Embryonic facial prominence (tissue), 1 donor: ENCODE measurements around the gene CCDC194.
A peak's percentile ranks its signal among the peaks of the same experiment; 100 is the strongest.

ENCODE experiments used
- DNase-seq: peaks from one replicate; pipeline ENCODE4 v3.0.0-alpha.2; 2016; ENCODE audit errors: extremely low spot score

Gene CCDC194

DNA sequence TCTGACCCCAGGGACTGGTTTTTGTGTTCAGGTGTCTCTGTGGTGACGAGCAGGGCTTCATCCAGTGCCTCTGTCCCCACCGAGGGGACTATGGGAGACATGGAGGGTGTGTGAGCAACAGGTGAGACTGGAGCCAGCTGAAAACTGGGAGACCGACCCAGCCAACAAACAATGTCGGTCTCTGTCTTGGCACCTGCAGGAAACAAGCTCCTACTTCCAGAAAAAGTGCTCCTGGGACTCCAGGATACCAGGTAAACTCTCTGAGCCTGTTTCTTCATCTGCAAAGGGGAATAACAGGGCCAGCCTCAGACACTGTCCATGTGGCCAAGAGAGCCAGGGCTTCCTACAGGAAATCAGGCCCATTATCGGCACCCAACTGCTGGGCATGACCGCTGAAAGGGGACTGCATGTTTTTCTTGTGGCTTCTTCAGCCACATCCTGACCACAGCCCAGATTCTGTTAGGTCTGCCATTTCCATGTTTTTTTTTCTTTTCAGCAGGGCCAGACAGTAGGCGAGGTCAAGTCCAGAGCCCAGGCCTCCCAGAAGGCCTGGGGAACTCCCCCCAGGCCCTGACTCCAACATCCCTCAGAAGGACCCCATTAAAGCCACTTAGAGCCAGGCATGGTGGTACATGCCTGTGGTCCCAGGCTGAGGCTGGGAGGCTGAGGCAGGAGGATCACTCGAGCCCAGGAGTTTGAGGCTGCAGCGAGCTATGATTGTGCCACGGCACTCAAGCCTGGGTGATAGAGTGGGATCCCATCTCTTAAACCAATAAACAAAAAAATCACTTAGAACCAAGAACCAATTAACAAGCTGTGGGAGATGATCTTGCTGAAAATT lies 12.3 kb upstream of the CCDC194 start:
- DNase-seq: no peak

DNA sequence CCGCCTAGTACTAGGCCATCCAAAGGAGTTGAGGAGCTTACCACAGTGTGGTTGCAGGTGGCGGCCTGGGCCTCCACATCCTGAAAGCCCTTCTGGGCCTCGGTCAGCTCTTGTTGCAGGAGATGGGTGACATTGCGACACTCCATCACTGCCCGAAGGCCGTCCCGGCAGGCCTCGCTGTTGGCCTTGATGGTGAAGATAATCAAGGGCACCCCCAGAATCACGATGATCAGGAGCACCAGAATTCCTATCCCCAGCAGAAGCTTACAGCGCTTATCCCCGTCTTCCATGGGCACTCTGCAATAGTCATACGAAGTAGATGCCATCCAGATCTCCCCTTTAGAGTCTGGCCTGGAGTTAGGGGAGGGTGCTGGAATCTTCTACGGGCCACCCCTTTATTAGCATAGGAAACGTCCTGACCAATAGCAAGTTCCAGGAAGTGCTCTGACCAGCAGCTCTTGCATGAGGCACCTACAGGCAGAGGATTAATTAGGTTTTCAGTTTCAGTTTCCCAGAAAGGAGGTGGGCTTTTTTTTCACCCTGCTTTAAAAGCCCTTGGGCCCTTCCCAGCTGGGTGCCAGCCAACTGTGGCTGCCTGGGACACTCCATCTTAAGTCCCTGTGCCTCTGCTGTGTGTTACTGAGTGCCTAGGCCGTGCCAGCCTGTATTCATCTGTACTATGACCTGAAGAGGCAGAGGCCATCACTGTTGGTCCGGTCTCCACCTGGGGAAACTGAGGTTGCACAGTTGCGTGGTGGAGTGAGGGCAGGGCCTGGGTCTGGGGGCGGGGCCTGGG lies 11.5 kb upstream of the CCDC194 start, which contains the start of gene BST2:
TSS of gene BST2 (minus strand) at position 381 of the 796 bp plus-strand sequence. CDS start at position 326, 55 bp downstream.
- DNase-seq: no peak

DNA sequence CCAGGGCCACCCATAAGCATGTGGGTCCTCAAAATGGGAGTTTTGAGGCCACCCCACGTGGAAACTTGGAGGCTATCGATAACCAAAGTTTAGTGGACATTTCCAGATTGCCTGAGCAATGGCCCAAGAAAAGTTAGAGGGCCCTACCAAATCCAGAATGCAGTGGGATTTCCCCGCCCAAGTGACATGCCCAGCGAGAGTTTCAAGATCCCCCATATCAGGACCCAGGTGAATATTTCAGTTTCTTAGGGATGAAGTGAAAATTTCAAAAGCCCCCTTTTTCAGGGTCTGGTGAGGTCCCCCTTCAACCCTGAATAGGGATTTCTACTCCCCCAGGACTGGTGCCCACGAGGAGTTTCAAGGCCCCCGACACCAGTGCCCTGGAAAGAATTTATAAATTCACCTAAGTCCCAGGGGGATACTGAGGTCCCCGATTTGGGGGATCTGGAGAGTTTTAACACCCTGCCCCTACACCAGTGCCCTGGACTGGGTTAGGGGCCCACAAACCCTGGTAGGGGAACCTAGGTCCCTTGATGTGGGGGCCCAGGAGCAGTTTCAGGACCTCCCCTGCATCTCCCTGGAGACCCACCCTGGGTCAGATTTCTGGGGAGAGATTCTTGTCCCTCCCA lies 10.7 kb upstream of the CCDC194 start:
- no peak for DNase-seq

GRCh38 chr19:17404015-17404414 lies 10.0 kb upstream of the CCDC194 start:
- no peak for DNase-seq

- no peak for DNase-seq
Measured at GRCh38 chr19:17402982-17403855, 9.2 kb upstream of the CCDC194 start.

DNA sequence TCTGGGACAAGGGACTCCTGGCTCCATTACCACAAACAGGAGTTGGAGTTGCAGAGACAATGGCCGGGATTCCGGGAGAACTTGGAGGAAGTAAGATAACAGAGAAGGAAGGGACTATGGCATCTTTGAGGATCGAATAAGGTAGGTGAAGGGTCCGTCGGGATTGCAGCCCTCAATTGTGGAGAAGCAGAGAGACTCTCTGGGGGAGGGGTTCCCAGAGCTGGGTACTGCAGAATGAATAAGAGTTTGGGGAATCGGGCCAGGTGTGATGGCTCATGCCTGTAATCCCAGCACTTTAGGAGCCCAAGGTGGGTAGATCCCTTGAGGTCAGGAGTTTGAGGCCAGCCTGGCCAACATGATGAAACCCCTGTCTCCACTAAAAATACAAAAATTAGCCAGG lies 7.6 kb upstream of the CCDC194 start:
- DNase-seq: no peak

- DNase-seq: no peak
Measured at GRCh38 chr19:17398902-17399527, 5.0 kb upstream of the CCDC194 start.

DNA sequence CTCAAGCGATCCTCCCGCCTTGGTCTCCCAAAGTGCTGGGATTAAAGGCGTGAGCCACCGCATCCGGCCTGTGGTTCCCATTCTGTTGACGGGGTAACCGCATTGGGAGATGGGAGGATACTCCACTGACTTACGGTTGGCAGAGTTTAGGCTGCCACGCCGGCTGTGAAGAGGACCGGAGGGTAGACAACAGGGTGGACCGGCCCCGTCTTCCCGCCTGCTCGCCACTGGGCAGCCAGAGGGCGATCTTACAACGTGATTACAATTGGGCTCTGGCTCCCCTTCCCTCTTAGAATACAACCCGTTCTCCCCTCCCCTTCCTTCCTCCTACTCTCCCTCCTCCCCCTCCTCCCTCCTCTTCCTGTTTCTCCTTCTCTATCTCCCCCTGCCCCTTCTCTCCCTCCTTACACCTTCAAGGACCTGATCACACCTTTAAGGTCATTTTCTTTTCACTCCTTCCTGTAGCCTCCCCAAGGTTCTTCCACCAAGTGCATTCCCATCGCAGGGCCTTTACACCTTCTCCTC lies 957 bp upstream of the CCDC194 start:
- DNase-seq: no peak

DNA sequence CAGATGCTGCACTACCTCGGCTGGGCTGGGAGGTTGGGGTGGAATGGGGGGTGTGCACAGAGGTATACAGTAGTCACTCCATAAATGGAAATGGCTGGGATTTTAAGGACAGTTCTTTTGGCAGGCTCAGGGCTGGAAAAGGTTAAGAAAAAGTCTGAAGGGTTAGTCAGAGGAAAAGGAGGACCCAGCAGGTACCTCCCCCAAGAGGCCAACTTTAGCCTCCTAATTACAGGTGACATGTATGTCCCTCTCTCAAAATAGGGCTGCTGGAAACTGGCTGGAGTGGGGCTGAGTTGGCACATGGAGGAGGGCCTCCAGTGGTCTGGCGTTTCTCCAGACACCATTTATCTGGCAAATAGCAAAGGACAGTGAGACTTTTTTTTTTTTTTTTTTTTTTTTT lies 994 bp downstream of the CCDC194 start:
- no peak for DNase-seq

GRCh38 chr19:17391371-17392151 lies 2.4 kb downstream of the CCDC194 start:
- no peak for DNase-seq

DNA sequence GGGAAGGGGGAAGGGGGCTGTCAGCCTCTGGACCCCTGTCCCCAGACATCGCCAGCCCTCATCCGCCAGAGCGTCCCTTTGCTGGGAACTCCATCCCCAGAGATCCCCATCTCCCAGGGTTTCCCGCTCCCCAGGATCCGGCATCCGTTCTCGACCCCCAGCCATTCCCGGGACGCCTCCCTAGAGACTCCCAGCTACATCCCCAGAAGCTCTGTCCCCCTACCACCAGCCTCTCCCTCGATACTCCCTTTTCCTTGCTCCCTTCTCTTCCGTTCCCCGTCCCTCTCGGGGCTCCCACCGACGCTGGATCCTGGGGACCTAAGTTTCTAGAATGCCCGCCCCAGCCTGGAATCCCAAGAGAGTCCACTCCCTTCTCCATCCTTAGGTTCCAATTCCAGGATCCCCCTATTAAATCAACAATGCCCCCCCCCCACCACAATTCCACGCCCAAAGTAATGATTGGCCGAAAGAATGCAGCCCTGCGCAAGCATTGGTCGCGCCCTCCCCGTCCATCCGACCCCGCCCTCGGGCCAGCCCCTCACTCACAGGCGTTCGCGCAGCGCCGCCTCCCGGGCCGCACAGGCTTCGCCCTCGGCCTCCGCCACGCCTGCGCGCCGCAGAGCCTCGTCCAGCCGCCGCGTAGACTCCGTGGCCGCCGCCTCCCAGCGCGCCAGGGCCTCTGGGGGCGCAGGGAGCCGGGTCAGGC lies 3.2 kb downstream of the CCDC194 start:
- peak; percentile 59 for DNase-seq

DNA sequence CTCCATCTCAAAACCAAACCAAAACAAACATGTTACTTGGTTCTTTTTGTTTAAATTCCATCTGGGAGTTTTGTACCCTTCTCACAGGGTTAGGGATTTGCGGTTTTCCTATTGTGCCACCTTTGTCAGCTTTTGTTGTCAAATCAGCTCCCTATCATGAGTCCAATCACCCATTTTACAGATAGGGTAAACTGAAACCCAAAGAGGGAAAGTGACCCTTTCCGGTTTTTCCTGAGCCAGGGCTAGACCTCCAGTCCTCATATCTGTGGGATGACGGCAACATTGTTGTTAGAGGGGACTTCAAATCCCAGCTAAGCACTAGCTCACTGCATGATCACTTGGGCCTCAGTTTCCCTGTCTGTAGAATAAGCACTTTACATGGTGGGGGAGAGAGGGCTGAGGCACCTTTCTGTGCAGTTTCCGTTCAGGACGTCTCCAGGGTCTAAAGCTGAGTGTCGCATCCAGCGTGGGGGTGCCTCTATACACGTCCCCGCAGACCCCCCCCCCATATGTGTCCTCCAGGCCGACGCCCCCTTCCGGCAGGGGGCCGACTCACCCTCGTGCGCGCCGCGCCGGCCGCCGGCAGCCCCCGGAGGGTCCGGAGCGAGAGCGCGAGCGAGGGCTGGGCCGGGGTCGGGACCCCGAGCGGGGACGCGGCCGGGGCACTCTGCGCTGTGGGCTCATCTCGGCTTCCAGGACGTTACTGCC lies 3.9 kb downstream of the CCDC194 start:
- DNase-seq: no peak

DNA sequence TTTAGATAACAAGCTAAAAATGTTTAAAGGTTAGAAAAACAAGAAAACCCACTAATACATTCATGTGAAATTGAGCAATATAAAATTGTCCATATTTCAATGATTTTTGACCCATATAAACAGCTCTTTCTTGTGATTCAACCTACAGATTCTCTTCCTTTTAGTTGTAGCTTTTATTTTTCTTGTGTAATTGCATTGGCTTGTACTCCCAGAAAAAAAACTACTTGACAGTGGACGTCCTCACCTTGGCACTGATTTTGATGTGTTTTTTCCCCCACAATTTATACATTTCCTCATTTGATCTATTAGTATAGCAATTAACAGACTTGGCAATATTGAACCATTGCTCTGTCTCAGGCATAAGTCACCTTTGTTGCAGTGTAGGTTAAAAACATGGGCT lies 4.7 kb downstream of the CCDC194 start:
- no peak for DNase-seq

GRCh38 chr19:17385878-17386611 lies 8.0 kb downstream of the CCDC194 start:
- DNase-seq: no peak

DNA sequence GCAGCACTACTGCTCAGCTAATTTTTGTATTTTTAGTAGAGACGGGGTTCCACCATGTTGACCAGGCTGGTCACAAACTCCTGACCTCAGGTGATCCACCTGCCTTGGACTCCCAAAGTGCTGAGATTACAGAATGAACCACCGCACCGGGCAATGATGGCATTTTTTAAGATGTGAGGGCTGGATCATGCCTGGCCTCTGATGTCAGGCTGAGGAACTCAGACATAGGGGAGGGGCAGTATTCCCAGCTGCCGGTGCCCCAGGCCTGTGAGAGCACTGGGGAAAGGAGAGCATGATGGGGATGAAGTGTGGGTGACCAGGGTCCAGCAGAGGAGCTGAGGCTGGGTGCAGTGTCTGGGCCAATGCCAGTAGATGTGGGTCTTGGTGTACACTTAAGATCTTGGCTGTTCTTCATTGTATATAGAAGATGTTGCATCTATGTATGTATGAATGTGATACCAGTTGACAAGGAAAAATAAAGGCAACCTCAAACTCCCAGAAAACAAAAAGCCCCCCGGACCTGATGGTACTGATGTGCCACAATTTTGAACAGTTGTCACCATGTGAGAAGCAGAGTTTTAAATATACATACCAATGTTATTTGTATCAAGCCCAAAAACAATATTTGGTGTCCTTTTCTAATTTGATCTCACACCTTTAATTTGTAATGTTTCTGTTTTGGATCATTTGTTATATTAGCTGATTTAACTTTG lies 13.4 kb downstream of the CCDC194 start:
- no peak for DNase-seq

GRCh38 chr19:17379221-17379631 lies 14.8 kb downstream of the CCDC194 start:
- no peak for DNase-seq

DNA sequence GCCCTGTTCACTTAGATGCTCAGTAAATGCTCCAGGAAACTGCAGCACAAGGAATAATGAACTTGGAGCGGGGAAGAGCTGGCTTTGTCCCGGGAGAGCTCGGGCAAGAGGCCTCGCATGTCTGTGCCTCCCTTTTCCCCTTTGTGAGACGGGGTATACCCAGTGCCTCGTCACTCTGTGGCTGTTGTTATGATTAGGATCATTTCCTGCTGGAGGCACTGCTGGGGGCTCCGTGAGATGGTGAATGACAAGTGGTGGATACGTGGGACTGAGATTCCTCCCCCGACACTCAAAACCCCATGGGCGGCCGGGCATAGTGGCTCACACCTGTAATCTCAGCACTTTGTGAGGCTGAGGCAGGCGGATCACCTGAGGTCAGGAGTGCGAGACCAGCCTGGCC lies 15.7 kb downstream of the CCDC194 start:
- no peak for DNase-seq
